Neural cell (in vitro differentiated cells): Measurements from ENCODE around the gene DYNLT4. TPM values are rescaled to one million over a fixed set of nuclear protein-coding genes. Genes with fewer than 3 reads are reported as not detected.

Experiments used
- H2AFZ ChIP-seq: fragments of 200-600, 300-800 bp; sonication (generic), shearing (Covaris generic); 2 replicates; pipeline ENCODE4 v1.6.0; 2014; ENCODE audit warnings: low read depth, mild to moderate bottlenecking, antibody characterized with exemption, low read length, moderate library complexity
- H3F3A ChIP-seq: fragments of 200-600 bp; shearing (Covaris generic); 2 replicates; pipeline ENCODE4 v1.6.1; 2016; ENCODE audit warnings: mild to moderate bottlenecking, moderate library complexity, mixed read lengths, antibody characterized with exemption, low read length; ENCODE audit not compliant: insufficient read depth, poor library complexity, severe bottlenecking
- H3K27ac ChIP-seq: fragments of 200-600, 300-800 bp; sonication (generic), shearing (Covaris generic); 2 replicates; pipeline ENCODE4 v1.5.1; 2014; ENCODE audit warnings: mild to moderate bottlenecking, low read length, moderate library complexity
- H3K27me3 ChIP-seq: fragments of 300-800, 200-600 bp; sonication (generic), shearing (Covaris generic); 2 replicates; pipeline ENCODE4 v1.6.0; 2014; ENCODE audit warnings: mild to moderate bottlenecking, low read depth, low read length, moderate library complexity; ENCODE audit not compliant: insufficient read depth
- H3K36me3 ChIP-seq: fragments of 300-800, 200-600 bp; sonication (generic), shearing (Covaris generic); 2 replicates; pipeline ENCODE4 v1.5.1; 2014; ENCODE audit warnings: mild to moderate bottlenecking, antibody characterized with exemption, low read length, moderate library complexity; ENCODE audit not compliant: insufficient read depth
- H3K4me2 ChIP-seq: fragments of 300-800, 200-600 bp; sonication (generic), shearing (Covaris generic); 2 replicates; pipeline ENCODE4 v1.6.0; 2014; ENCODE audit warnings: mild to moderate bottlenecking, low read length
- H3K4me3 ChIP-seq: fragments of 300-800, 200-600 bp; sonication (generic), shearing (Covaris generic); 2 replicates; pipeline ENCODE4 v1.5.1; 2014; ENCODE audit warnings: mild to moderate bottlenecking, low read length, moderate library complexity
- H3K79me2 ChIP-seq: fragments of 200-600 bp; shearing (Covaris generic); replicated peaks from 2 replicates; pipeline ENCODE4 v1.6.0; 2014; ENCODE audit warnings: mild to moderate bottlenecking, low read length, moderate library complexity; ENCODE audit not compliant: insufficient read depth
- H3K9ac ChIP-seq: fragments of 300-800, 200-600 bp; sonication (generic), shearing (Covaris generic); 2 replicates; pipeline ENCODE4 v1.6.1; 2016; ENCODE audit warnings: mild to moderate bottlenecking, low read length, mixed read lengths
- H3K9me2 ChIP-seq: fragments of 200-600 bp; shearing (Covaris generic); 2 replicates; pipeline ENCODE4 v1.6.1; 2016; ENCODE audit warnings: mild to moderate bottlenecking, low read length, mixed read lengths; ENCODE audit not compliant: insufficient read depth
- H3K9me3 ChIP-seq: fragments of 200-600, 300-800 bp; sonication (generic), shearing (Covaris generic); 2 replicates; pipeline ENCODE4 v1.6.1; 2016; ENCODE audit warnings: mild to moderate bottlenecking, mixed run types, low read length, moderate library complexity, mixed read lengths
- H4K20me1 ChIP-seq: fragments of 200-600 bp; shearing (Covaris generic); 2 replicates; pipeline ENCODE4 v1.6.1; 2016; ENCODE audit warnings: mild to moderate bottlenecking, mixed run types; ENCODE audit not compliant: insufficient read depth
- EP300 ChIP-seq: fragments of 450-650 bp; conservative IDR thresholded peaks from 2 replicates; pipeline ENCODE4 v1.6.1; 2014; ENCODE audit warnings: antibody characterized with exemption, mild to moderate bottlenecking, moderate library complexity; ENCODE audit not compliant: poor library complexity, severe bottlenecking
- EZH2 ChIP-seq: fragments of 200-600, 300-800 bp; shearing (Covaris generic), sonication (generic); IDR thresholded peaks from 2 replicates; pipeline ENCODE4 v1.6.1; 2014; ENCODE audit warnings: antibody characterized with exemption, low read length, borderline replicate concordance, mild to moderate bottlenecking; ENCODE audit not compliant: insufficient read depth, poor library complexity, severe bottlenecking
- MXI1 ChIP-seq: fragments of 450-650 bp; conservative IDR thresholded peaks from 2 replicates; pipeline ENCODE4 v1.6.1; 2014; ENCODE audit warnings: antibody characterized with exemption, mild to moderate bottlenecking; ENCODE audit not compliant: poor library complexity, severe bottlenecking
- POLR2AphosphoS5 ChIP-seq: IDR thresholded peaks from 2 replicates; pipeline ENCODE4 v1.6.1; 2012
- REST ChIP-seq: IDR thresholded peaks from 2 replicates; pipeline ENCODE4 v1.6.1; 2012; ENCODE audit warnings: borderline replicate concordance
- SMC3 ChIP-seq: fragments of 450-650 bp; conservative IDR thresholded peaks from 2 replicates; pipeline ENCODE4 v1.6.1; 2014; ENCODE audit warnings: antibody characterized with exemption, mild to moderate bottlenecking, moderate library complexity; ENCODE audit not compliant: poor library complexity
- TAF1 ChIP-seq: IDR thresholded peaks from 2 replicates; pipeline ENCODE4 v1.6.1; 2012; ENCODE audit warnings: low read depth
- polyA plus RNA-seq: library from polyadenylated mRNA; depleted of rRNA; stranded (reverse); fragments of >200 nt; gene quantifications from 2 replicates; pipeline ENCODE4 v1.2.3, GENCODE V29; 2014
- TF ChIP-seq, protein P1 (sequence below): fragments of 450-650 bp; IDR thresholded peaks from 2 replicates; pipeline ENCODE4 v1.5.1; 2014; ENCODE audit warnings: antibody characterized with exemption, mild to moderate bottlenecking, moderate library complexity; ENCODE audit not compliant: poor library complexity, severe bottlenecking

DYNLT4 gene
- polyA plus RNA-seq, 1 donor from 2014 or later: not detected

DNA sequence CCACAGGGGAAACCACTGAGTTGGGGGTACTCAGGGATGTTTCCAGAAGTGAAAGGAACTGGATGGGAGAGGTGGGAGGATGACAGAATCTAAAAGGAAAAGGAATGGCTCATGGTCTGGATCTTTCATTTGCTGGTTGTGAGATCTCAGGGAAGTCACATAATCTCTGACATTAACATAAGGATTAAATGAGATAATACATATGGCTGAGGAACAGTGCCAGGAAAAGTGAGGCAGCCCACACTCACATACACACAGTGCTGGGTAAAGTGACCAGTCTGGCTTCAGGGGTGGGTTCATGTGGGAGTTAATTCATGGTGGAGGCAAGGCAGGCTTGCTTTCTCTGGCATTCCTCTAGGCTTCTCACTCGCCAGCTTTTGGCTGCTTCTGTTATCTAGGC is 39.8 kb upstream of the DYNLT4 start:
- no peak overlapping the region for H3K4me2 ChIP-seq
- no peaks in the 10 kb centered on the region for H3K27me3 ChIP-seq
- H3K9ac ChIP-seq: no peak overlapping the region
- no peaks in the 10 kb centered on the region for H3K9me3 ChIP-seq
- no peaks in the 10 kb centered on the region for H3K36me3 ChIP-seq
- H4K20me1 ChIP-seq: no peaks in the 10 kb centered on the region
- H3K9me2 ChIP-seq: no peaks in the 10 kb centered on the region
- no peak for TF ChIP-seq SMC3
- TF ChIP-seq, protein P1, sequence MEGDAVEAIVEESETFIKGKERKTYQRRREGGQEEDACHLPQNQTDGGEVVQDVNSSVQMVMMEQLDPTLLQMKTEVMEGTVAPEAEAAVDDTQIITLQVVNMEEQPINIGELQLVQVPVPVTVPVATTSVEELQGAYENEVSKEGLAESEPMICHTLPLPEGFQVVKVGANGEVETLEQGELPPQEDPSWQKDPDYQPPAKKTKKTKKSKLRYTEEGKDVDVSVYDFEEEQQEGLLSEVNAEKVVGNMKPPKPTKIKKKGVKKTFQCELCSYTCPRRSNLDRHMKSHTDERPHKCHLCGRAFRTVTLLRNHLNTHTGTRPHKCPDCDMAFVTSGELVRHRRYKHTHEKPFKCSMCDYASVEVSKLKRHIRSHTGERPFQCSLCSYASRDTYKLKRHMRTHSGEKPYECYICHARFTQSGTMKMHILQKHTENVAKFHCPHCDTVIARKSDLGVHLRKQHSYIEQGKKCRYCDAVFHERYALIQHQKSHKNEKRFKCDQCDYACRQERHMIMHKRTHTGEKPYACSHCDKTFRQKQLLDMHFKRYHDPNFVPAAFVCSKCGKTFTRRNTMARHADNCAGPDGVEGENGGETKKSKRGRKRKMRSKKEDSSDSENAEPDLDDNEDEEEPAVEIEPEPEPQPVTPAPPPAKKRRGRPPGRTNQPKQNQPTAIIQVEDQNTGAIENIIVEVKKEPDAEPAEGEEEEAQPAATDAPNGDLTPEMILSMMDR: no peak
- TF ChIP-seq MXI1: no peak
- no peak for TF ChIP-seq EZH2
- H2AFZ ChIP-seq: no peak overlapping the region
- H3K4me3 ChIP-seq: no peak overlapping the region
- no peak overlapping the region for H3K27ac ChIP-seq
- no peaks in the 10 kb centered on the region for H3F3A ChIP-seq
- H3K79me2 ChIP-seq: no peaks in the 10 kb centered on the region

DNA sequence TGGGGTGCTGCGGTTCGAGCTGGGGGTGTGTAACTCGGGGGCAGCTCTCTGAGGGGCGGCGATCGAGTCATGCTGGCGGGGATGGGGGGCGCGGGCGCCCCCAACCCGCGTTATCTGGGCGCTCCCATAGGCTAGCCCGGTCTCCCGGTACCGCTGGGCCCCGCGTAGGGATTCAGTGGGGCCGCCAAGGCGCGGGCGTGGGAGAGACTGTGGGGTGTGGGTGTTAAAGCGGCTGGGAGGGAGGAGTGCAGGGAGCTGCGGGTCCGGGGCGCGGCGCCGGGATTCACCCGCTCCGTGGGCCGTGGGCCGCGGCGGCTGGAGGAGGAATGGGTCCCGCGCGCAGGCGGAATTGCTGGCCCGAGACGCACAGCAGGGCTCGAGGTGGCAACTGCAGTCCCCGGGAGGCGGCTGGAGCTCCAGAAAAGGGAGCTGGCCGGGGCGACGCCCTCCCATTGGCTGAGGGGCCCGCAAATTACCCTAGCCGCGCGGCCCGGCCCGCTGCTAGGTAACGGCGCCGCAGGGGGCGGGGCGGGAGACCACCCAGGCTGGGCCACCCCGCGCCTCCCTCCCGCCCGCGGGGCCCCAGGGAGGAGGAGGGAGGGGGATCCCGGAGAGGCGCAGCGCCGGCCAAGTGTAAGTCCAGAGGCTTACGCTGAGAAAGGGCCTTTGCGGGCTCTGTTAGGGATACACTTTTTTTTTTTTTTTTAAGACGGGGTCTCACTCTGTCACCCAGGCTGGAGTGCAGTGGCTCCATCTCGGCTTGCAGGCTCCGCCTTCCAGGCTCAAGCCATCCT is 35.9 kb upstream of the DYNLT4 start, which contains the start of gene PTCH2:
TSS of gene PTCH2 (minus strand) at position 392 of the 794 bp plus-strand sequence. CDS start at position 71, 321 bp downstream.
- H3K27me3 ChIP-seq: no peaks in the 10 kb centered on the region
- no peaks in the 10 kb centered on the region for H3K36me3 ChIP-seq
- peak; percentile 33 for TF ChIP-seq TAF1
- peak; percentile 30 for TF ChIP-seq EP300
- no peak for TF ChIP-seq POLR2AphosphoS5
- H3K27ac ChIP-seq: peak within 1 kb of the TSS; percentile 53
- H3K4me2 ChIP-seq: peak within 1 kb of the TSS; percentile 94
- H3K4me3 ChIP-seq: peak within 1 kb of the TSS; percentile 88
- no peaks in the 10 kb centered on the region for H4K20me1 ChIP-seq
- H3K9me2 ChIP-seq: no peaks in the 10 kb centered on the region
- H3K9ac ChIP-seq: peak within 1 kb of the TSS; percentile 75
- H3K79me2 ChIP-seq: no peaks in the 10 kb centered on the region
- H3F3A ChIP-seq: no peaks in the 10 kb centered on the region
- H3K9me3 ChIP-seq: no peaks in the 10 kb centered on the region
- H2AFZ ChIP-seq: peak within 1 kb of the TSS; percentile 94

DNA sequence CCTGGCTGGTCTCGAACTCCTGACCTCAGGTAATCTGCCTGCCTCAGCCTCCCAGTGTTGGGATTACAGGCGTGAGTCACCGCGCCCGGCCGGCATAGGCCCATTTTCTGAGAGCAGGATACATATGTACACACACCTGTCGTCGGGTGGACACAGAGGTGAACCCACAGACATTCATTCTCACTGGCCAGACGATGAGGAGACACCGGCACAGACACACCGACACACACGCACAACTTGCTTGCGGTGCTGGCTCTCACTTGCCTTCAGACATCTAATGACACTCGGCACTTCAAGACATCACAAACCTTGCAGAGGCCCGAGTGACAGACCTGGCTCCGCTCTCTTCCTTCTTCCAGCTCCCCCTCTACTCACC is 35.3 kb upstream of the DYNLT4 start:
- H3K9me3 ChIP-seq: no peaks in the 10 kb centered on the region
- no peaks in the 10 kb centered on the region for H3K27me3 ChIP-seq
- H3K36me3 ChIP-seq: no peaks in the 10 kb centered on the region
- H3K9ac ChIP-seq: peak overlapping the region; percentile 75
- no peaks in the 10 kb centered on the region for H3F3A ChIP-seq
- H3K9me2 ChIP-seq: no peaks in the 10 kb centered on the region
- no peaks in the 10 kb centered on the region for H4K20me1 ChIP-seq
- TF ChIP-seq REST: no peak
- no peak for TF ChIP-seq EP300
- TF ChIP-seq TAF1: no peak
- no peak for TF ChIP-seq EZH2
- TF ChIP-seq POLR2AphosphoS5: no peak
- no peak for TF ChIP-seq MXI1
- no peak for TF ChIP-seq SMC3
- peak overlapping the region; percentile 88 for H3K4me3 ChIP-seq
- peak overlapping the region; percentile 53 for H3K27ac ChIP-seq
- H2AFZ ChIP-seq: peak overlapping the region; percentile 94
- no peaks in the 10 kb centered on the region for H3K79me2 ChIP-seq
- H3K4me2 ChIP-seq: peak overlapping the region; percentile 94
